ENCODE results near the gene KIAA0319L. TPM values are rescaled to one million over a fixed set of nuclear protein-coding genes. Genes with fewer than 3 reads are reported as not detected.

The KIAA0319L gene
- total RNA-seq, 2 experiments from 2014 or later, result 36.0 to 45.7 TPM

DNA sequence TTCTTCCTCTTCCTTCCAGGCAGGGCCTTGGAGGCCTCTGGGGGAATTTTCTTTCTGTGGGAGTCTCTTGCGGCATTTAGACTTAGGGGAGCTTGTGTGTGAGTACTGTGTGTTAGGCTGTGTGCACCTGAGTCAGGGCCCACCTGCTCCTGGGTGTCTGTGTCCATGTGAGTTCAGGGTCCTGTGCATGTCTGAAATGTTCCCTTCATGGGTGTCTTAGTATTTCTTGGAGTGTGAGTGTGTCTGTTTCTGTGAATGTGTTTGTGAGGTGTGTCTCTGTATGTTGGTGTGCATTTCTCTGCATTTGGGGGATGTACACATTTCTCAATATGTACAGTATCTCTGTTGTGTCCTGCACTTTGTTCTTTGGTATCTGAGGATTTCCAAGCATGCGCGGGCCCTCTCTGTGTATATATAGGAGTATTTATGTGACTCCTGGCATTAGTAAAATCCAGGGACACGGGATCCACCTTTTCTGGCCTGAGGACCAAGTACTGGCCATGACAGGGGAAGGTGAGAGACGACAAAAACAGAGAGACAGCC, 18.3 kb upstream of the KIAA0319L start:
- CTCF ChIA-PET, result interaction anchor here (1.1 to 4.8 kb wide), 6 partner anchors 8 to 197 kb away, joined by 3 to 31 read pairs (median 8); no protein-coding TSS in a partner anchor
- Mint-ChIP-seq H3K4me3 (no peak overlapping the region), H3K27me3 (peaks cover 44% of the 10 kb centered on the region), H3K36me3 (peaks cover 3% of the 10 kb centered on the region), H3K27ac (peak overlapping the region; percentile 21), H3K4me1 (peaks cover 30% of the 10 kb centered on the region), H3K9me3 (ENCODE audit: low read depth) (no peaks in the 10 kb centered on the region)
- ATAC-seq (no peak), DNase-seq (no peak)

DNA sequence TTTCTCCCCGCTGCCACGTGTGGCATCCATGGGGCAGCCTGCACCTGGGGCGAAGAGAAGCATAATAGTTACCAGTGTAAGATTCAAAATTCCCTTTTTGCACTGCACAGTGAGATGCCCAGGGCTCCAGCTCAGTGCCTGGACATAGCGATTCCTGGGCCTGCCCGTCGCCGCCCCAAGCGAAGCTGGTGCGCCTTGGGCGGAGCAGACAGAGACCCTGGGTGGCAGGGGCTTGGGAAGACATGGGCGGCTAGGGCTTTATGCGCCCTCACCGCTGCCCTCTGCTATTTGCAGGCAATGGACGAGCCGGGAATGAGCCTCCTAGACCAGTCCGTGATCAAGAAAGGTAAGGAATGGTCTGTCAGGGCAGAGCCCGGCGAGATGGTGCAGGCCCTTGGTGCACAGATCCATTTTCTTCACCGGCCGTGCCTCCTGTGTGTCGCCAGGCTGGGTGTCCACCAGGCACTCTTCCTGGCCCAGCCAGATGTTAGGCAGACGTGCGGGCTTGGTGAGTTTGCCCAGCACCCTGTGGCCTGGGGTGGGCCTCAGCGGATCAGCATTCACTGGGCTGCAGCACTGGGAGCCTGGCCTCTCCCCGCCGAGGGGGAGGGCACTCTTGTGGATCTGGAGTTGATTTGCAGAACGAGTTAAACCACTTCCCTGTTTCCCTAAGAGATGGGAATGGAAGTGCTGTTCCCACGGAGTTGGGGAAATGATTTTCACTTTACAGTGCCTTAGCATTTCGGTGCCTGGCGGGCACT, 17.6 kb upstream of the KIAA0319L start:
- Mint-ChIP-seq H3K27me3 (peaks cover 45% of the 10 kb centered on the region), H3K9me3 (ENCODE audit: low read depth) (no peaks in the 10 kb centered on the region), H3K36me3 (peaks cover 3% of the 10 kb centered on the region), H3K4me1 (peaks cover 30% of the 10 kb centered on the region), H3K27ac (no peak overlapping the region), H3K4me3 (no peak overlapping the region)
- DNase-seq (no peak), ATAC-seq (no peak)
- CTCF ChIA-PET, result interaction anchor here (3.1 to 4.8 kb wide), 2 partner anchors 10 to 152 kb away, joined by 11 to 24 read pairs; no protein-coding TSS in a partner anchor

DNA sequence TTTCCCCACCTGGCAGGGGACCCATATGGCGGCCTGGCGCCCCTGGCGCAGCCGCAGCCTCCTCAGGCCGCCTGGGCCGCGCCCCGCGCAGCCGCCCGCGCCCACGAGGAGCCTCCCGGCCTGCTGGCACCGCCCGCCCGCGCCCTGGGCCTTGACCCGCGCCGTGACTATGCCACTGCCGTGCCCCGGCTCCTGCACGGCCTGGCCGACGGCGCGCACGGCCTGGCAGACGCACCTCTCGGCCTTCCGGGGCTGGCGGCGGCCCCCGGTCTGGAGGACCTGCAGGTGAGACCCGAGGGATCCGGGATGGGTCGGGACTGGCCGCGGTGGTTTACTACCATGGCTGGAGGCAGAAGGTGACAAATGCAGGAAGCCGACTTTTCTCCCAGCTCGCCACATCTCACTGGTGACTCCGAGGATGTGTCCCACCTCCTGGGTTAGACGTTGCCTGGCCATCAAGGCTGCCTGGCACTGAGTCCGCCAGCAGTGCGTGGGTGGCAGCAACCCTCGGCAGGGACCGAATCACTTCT, 17.0 kb upstream of the KIAA0319L start:
- ATAC-seq, result no peak
- H3K4me3 Mint-ChIP-seq, result no peak overlapping the region
- CTCF ChIA-PET, result interaction anchor here (0.8 to 4.8 kb wide), 4 partner anchors 9 to 153 kb away, joined by 3 to 47 read pairs (median 22); no protein-coding TSS in a partner anchor
- no peak for DNase-seq
- H3K4me1 Mint-ChIP-seq, result peaks cover 30% of the 10 kb centered on the region
- H3K27me3 Mint-ChIP-seq, result peaks cover 45% of the 10 kb centered on the region
- H3K9me3 Mint-ChIP-seq (ENCODE audit: low read depth), result no peaks in the 10 kb centered on the region
- peaks cover 3% of the 10 kb centered on the region for H3K36me3 Mint-ChIP-seq
- H3K27ac Mint-ChIP-seq, result no peak overlapping the region

DNA sequence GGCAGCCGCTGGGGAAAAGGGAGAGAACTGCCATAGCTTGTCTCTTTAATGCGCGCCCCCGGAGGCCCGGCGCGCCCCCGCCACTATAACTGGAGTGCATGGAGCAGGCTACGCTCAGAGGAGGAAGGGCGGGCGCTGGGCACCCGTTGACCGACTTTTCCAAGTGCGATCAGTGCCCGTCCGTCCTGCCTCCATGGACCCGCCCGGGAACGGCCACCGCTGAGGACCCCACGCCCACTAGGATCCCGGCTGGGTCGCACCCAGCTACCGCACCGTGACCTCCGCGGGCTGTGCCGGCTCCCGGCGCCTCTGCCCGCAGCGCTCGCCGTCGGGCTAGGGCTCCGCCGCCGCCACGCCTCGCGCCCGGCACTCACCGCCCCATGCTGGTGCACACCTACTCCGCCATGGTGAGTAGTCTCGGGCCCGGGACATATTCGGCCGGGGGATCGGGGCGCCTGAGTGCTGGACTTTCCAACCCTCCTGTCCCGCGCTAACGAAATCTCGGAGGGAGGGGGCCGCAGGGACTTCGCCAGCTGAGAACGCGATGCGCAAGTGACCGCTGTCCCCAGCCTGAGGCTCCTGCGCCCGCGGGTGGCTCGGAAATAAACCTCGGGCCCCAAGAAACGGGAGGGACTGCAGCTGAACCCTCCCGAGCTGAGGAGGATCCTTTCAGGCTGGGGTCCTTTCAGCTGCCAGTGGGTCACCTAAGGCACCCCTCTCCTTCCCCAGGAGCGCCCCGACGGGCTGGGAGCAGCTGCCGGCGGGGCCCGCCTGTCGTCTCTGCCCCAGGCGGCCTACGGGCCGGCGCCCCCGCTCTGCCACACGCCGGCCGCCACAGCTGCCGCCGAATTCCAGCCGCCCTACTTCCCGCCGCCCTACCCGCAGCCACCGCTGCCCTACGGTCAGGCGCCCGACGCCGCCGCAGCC, 16.3 kb upstream of the KIAA0319L start, which contains the start of gene TFAP2E:
Gene TFAP2E, plus strand, starts transcription at position 117 of the 927 bp plus-strand sequence. Its CDS starts 264 bp downstream, at position 381.
- DNase-seq (no peak), ATAC-seq (no peak)
- Mint-ChIP-seq H3K36me3 (peaks cover 3% of the 10 kb centered on the region), H3K4me3 (no peak within 1 kb of the TSS), H3K4me1 (peaks cover 28% of the 10 kb centered on the region), H3K27me3 (peaks cover 45% of the 10 kb centered on the region), H3K9me3 (ENCODE audit: low read depth) (no peaks in the 10 kb centered on the region), H3K27ac (no peak within 1 kb of the TSS)
- CTCF ChIA-PET, result interaction anchor here (0.5 to 4.8 kb wide), 8 partner anchors 9 to 227 kb away, joined by 3 to 47 read pairs (median 8); no protein-coding TSS in a partner anchor

DNA sequence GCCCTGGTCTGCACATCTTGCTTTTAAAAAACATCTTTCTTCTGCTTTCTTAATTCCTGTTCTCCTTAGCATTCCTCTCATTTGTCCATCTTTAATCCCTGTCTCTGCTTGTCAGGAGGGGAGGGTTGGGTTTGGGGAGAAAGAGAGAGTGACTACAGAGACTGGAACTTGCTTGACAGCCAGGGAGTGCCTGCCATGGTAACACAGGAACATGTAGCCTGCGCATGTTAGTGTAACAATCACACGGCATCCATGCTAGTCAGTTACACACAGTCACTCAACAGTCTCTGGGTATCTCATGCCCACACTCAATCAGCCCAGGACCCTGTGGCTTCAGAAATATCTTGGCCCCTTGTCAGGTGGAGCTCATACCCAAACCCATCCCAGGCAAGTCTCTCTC, 15.1 kb upstream of the KIAA0319L start:
- Mint-ChIP-seq H3K27ac (no peak overlapping the region), H3K9me3 (ENCODE audit: low read depth) (no peaks in the 10 kb centered on the region), H3K27me3 (peaks cover 40% of the 10 kb centered on the region), H3K4me3 (no peak overlapping the region), H3K4me1 (peaks cover 16% of the 10 kb centered on the region), H3K36me3 (peaks cover 3% of the 10 kb centered on the region)
- DNase-seq (no peak), ATAC-seq (no peak)
- CTCF ChIA-PET, result interaction anchor here (0.6 to 4.8 kb wide), 8 partner anchors 7 to 203 kb away, joined by 3 to 47 read pairs (median 8); no protein-coding TSS in a partner anchor

DNA sequence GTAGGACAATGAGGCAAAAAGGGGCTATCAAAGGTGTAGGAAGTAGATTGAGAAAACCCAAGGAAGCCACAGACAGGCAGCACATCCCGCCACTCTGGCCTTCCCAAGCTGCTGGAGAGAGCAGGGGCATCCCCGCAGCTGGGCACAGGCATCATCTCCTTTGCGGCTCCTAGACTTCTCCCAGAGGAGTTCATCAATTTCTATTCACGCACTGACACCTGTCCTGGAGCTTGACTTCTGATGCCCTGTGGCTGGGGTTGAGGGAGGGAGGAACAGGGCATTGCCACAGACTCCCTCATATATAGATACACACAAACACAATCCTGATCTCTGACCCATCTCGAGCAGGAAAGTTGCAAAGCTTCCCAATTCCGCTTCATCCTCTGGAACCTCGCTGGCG, 14.1 kb upstream of the KIAA0319L start:
- DNase-seq (no peak), ATAC-seq (no peak)
- Mint-ChIP-seq H3K27ac (no peak overlapping the region), H3K4me3 (no peak overlapping the region), H3K36me3 (peaks cover 3% of the 10 kb centered on the region), H3K9me3 (ENCODE audit: low read depth) (no peaks in the 10 kb centered on the region), H3K27me3 (peaks cover 37% of the 10 kb centered on the region), H3K4me1 (peaks cover 10% of the 10 kb centered on the region)
- CTCF ChIA-PET, result interaction anchor here (0.6 to 4.7 kb wide), 10 partner anchors 9 to 200 kb away, joined by 3 to 47 read pairs (median 4); no protein-coding TSS in a partner anchor

DNA sequence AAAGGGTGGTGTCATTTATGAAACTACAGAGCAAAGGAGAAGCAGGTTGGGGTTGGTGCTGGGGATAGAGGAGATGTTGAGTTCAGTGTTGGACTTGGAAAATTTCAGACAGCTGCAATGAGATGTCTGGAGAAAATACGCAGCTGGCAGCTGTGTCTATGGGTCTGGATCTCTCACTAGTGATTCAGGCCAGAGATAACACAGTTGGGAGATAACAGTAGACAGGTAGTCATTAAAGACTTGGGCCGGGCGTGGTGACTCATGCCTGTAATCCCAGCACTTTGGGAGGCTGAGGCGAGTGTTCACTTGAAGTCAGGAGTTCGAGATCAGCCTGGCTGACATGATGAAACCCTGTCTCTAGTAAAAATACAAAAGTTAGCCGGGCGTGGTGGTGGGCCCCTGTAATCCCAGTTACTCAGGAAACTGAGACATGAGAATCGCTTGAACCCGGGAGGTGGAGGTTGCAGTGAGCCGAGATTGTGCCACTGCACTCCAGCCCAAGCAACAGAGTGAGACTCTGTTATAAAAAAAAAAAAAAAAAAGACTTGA, 13.5 kb upstream of the KIAA0319L start:
- Mint-ChIP-seq H3K4me3 (no peak overlapping the region), H3K4me1 (peaks cover 4% of the 10 kb centered on the region), H3K27ac (no peak overlapping the region), H3K9me3 (ENCODE audit: low read depth) (no peaks in the 10 kb centered on the region), H3K27me3 (peaks cover 34% of the 10 kb centered on the region), H3K36me3 (peaks cover 3% of the 10 kb centered on the region)
- DNase-seq (no peak), ATAC-seq (no peak)
- CTCF ChIA-PET, result interaction anchor here (0.6 to 4.7 kb wide), 11 partner anchors 9 to 200 kb away, joined by 3 to 47 read pairs (median 4); no protein-coding TSS in a partner anchor

DNA sequence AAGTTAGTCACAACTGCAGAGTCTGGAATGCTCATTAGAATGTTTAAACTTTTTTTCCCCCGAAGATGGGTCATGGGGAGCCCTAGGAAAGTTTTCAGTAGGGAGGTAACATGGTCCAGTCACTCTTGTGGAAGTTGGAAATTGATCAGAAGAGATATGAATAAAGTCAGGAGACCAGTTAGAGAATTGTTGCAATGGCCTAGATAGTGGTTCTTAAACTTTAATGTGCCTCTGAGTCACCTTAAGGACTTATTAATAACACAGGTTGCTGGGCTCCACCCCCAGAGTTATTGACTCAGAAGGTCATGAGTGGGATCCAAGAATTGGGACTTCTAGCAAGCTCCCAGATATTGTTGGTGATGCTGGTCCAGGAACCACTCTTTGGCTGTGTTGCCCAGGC, 12.7 kb upstream of the KIAA0319L start:
- no peak overlapping the region for H3K27ac Mint-ChIP-seq
- no peaks in the 10 kb centered on the region for H3K4me1 Mint-ChIP-seq
- no peak for ATAC-seq
- H3K9me3 Mint-ChIP-seq (ENCODE audit: low read depth), result no peaks in the 10 kb centered on the region
- no peaks in the 10 kb centered on the region for H3K36me3 Mint-ChIP-seq
- CTCF ChIA-PET, result interaction anchor here (0.9 to 4.7 kb wide), 6 partner anchors 32 to 201 kb away, joined by 3 to 47 read pairs (median 4); no protein-coding TSS in a partner anchor
- no peak overlapping the region for H3K4me3 Mint-ChIP-seq
- no peak for DNase-seq
- H3K27me3 Mint-ChIP-seq, result peaks cover 26% of the 10 kb centered on the region

DNA sequence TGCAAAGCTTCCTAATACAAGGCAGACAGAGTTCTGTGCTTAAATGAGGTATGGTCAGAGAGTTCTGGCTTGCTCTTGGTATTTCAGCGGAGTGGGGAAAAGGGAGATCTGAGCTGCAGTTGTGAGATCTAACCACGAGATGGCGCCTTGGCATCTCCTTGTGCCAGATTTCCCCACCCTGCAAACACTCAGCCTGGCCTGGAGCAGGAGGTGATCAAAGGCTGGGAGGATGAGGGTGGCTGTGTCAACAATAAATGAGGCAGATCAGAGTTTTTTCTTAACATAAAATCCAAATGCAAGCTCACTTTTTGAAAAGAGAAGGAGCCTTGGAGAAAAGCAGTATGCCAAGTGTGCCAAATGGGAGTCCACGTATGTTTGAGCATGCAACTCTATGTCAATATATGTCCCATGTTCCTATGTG, 11.8 kb upstream of the KIAA0319L start:
- peak; percentile 69 for ATAC-seq
- peaks cover 4% of the 10 kb centered on the region for H3K4me1 Mint-ChIP-seq
- no peaks in the 10 kb centered on the region for H3K9me3 Mint-ChIP-seq (ENCODE audit: low read depth)
- no peak overlapping the region for H3K27ac Mint-ChIP-seq
- no peak overlapping the region for H3K4me3 Mint-ChIP-seq
- peak; percentile 77 for DNase-seq
- peaks cover 3% of the 10 kb centered on the region for H3K36me3 Mint-ChIP-seq
- CTCF ChIA-PET, result interaction anchor here (0.6 to 5.9 kb wide), 36 partner anchors 9 to 218 kb away, joined by 3 to 144 read pairs (median 4); partner anchors contain the start of genes C1orf216, CLSPN, KIAA0319L and NCDN
- H3K27me3 Mint-ChIP-seq, result peaks cover 22% of the 10 kb centered on the region

DNA sequence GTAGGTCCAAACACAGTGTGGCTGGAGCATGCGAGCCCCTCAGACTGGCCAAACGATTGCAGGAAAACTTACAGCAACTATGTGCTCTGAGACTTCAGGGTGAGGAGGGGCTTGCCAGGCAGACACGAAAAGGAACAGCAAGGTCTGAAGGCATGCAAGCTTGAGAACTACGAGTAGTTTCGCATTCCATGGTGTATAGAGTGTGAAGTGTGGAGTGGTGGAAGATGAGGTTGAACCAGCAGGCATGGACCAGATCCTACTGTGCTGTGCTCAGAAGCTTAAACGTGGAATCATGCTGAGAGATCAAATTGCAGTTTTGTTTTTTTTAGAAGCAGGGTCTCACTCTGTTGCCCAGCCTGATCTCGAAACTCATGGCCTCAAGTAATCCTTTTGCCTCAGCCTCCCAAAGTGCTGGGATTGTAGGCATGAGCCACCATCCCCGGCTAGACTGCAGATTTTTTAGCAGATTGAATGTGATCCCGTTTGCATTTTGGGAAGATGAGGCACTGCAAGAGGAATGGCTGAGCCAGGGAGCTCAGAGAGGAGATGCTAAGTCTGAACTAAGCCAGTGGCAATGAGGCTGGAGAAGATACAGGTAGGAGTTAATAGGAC, 10.8 kb upstream of the KIAA0319L start:
- no peak for ATAC-seq
- Mint-ChIP-seq H3K9me3 (ENCODE audit: low read depth) (no peaks in the 10 kb centered on the region), H3K27ac (no peak overlapping the region), H3K4me1 (peaks cover 6% of the 10 kb centered on the region), H3K4me3 (no peak overlapping the region), H3K27me3 (peaks cover 22% of the 10 kb centered on the region), H3K36me3 (peaks cover 3% of the 10 kb centered on the region)
- CTCF ChIA-PET, result interaction anchor here (1.1 to 5.9 kb wide), 24 partner anchors 8 to 219 kb away, joined by 3 to 144 read pairs (median 5); partner anchors contain the start of genes C1orf216 and CLSPN
- DNase-seq, result peak; percentile 26

DNA sequence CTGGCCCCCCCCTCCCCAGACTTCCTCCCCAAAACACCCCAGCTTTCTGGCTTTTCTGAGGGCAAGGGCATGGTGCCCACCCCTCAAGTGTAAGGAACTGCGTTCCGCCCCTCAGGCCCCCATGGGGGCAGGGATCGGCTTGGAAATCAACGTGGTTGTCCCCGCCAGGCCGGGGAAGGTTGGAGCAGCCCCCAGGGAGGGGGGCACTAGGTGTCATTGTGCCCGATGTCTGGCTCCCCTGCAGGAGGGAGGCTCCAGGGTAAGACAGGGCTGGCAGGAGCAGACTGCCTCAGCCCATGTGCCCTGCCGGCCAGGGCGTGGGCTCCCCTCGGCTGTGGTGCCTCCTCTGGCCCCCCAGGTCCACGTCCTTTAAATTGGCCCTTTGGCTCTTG, 8.5 kb upstream of the KIAA0319L start:
- H3K36me3 Mint-ChIP-seq, result peaks cover 3% of the 10 kb centered on the region
- H3K4me1 Mint-ChIP-seq, result peaks cover 12% of the 10 kb centered on the region
- H3K9me3 Mint-ChIP-seq (ENCODE audit: low read depth), result no peaks in the 10 kb centered on the region
- DNase-seq, result no peak
- no peak overlapping the region for H3K27ac Mint-ChIP-seq
- CTCF ChIA-PET, result interaction anchor here (0.5 to 5.9 kb wide), 17 partner anchors 9 to 586 kb away, joined by 3 to 144 read pairs (median 5); partner anchors contain the start of genes C1orf216, CLSPN and TFAP2E
- H3K4me3 Mint-ChIP-seq, result no peak overlapping the region
- no peak for ATAC-seq
- H3K27me3 Mint-ChIP-seq, result peaks cover 2% of the 10 kb centered on the region
